Body of pancreas (tissue), 4 donors: ENCODE results near the gene XRN1. TPM values are rescaled to one million over a fixed set of nuclear protein-coding genes. Genes with fewer than 3 reads are reported as not detected.
"Not testable (repeated sequence)": the region's sequence is repeated elsewhere in the genome, so short reads cannot be mapped to it uniquely, and the experiment has no call there.

ENCODE experiments used
- ATAC-seq: fragments of 150-250 bp; one replicate; pipeline ENCODE4 v1.9.1; 2016
- DNase-seq, 4 donors: peaks; one replicate each; pipeline ENCODE4 v3.0.0-alpha.2; 2019
- H3K27ac ChIP-seq, 4 donors: fragments of 200-600 bp; sonication (generic); 1 replicate in 3 of 4; 2 replicates in 1 of 4; pipeline versions ENCODE4 v1.5.1 to v1.6.1; 2016 to 2019; ENCODE audit warnings: mild to moderate bottlenecking in 1 of 4, mixed read lengths in 1 of 4, moderate library complexity in 1 of 4
- H3K27me3 ChIP-seq, 2 donors: fragments of 200-600 bp; sonication (generic); one replicate each; pipeline ENCODE4 v1.6.0; 2016; ENCODE audit warnings: mild to moderate bottlenecking in 1 of 2
- H3K36me3 ChIP-seq, 2 donors: fragments of 200-600 bp; sonication (generic); replicated peaks in 1 of 2; 2 replicates each; pipeline ENCODE4 v1.5.1; 2016; ENCODE audit warnings: low read depth in 2 of 2; ENCODE audit not compliant: insufficient read depth in 1 of 2
- H3K4me1 ChIP-seq: fragments of 200-600 bp; sonication (generic); one replicate; pipeline ENCODE4 v1.6.0; 2016
- H3K4me3 ChIP-seq, 2 donors: fragments of 200-600 bp; sonication (generic); 1 replicate in 1 of 2; 2 replicates in 1 of 2; pipeline ENCODE4 v1.5.1; 2016 to 2019
- H3K9me3 ChIP-seq, 3 donors: fragments of 200-600 bp; sonication (generic); 1 replicate in 2 of 3; 2 replicates in 1 of 3; pipeline ENCODE4 v1.5.1; 2016
- POLR2A ChIP-seq, 3 donors: fragments of 450-650 bp; IDR thresholded peaks; one replicate each; pipeline ENCODE4 v1.6.1; 2016; ENCODE audit warnings: antibody characterized with exemption in 3 of 3, mild to moderate bottlenecking in 2 of 3
- WGBS, 2 donors: methylation state at CpG; one replicate each; pipeline ENCODE4 v1.1.5; 2017; 5-methylcytosine and 5-hydroxymethylcytosine counted together
- intact Hi-C: fragments of 100-400 bp; cut with DNase I; formaldehyde crosslinking; loops from one replicate; pipeline ENCODE4 v1.15.1; 2023
- total RNA-seq, 2 donors: library from RNA; depleted of rRNA; stranded (reverse); fragments of >200 nt; gene quantifications; one replicate each; pipeline ENCODE4 v1.1.0, GENCODE V29; 2016
- TF ChIP-seq, protein P1 (sequence below), 7 experiments: fragments of 450-650 bp in 4 of 7; fragments of 200-600 bp in 3 of 7; sonication (generic) in 3 of 7; IDR thresholded peaks; one replicate each; pipeline ENCODE4 v1.5.1; 2016 to 2019; ENCODE audit warnings: antibody characterized with exemption in 7 of 7

Gene XRN1
- total RNA-seq, 2 donors from 2014 or later, result 20.5 to 37.2 TPM

DNA sequence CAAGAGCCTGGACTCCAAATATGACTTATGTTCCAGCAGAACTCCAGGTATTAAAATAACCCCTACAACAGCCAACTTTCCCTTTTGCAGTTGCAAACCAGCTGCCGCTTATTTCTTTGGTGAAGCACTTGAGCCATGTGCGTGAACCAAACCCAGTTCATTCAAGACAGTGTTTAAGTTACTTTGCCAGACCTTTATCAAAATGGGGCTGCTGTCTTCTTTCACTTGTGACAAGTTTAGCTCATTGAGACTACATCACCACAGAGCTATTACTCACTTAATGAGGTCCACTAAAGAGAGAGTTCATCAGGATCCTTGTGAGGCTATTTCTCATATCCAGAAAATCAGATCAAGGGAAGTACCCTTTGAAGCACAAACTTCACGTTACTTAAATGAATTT lies 2.4 kb upstream of the XRN1 start:
- WGBS, 2 donors, result 89 to 97% methylated on average over 3 of the region's 3 CpGs
- TF ChIP-seq, protein P1, sequence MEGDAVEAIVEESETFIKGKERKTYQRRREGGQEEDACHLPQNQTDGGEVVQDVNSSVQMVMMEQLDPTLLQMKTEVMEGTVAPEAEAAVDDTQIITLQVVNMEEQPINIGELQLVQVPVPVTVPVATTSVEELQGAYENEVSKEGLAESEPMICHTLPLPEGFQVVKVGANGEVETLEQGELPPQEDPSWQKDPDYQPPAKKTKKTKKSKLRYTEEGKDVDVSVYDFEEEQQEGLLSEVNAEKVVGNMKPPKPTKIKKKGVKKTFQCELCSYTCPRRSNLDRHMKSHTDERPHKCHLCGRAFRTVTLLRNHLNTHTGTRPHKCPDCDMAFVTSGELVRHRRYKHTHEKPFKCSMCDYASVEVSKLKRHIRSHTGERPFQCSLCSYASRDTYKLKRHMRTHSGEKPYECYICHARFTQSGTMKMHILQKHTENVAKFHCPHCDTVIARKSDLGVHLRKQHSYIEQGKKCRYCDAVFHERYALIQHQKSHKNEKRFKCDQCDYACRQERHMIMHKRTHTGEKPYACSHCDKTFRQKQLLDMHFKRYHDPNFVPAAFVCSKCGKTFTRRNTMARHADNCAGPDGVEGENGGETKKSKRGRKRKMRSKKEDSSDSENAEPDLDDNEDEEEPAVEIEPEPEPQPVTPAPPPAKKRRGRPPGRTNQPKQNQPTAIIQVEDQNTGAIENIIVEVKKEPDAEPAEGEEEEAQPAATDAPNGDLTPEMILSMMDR (IDR thresholded peaks at IDR 0.05), result no peak
- no peak for TF ChIP-seq POLR2A (IDR thresholded peaks at IDR 0.05)

DNA sequence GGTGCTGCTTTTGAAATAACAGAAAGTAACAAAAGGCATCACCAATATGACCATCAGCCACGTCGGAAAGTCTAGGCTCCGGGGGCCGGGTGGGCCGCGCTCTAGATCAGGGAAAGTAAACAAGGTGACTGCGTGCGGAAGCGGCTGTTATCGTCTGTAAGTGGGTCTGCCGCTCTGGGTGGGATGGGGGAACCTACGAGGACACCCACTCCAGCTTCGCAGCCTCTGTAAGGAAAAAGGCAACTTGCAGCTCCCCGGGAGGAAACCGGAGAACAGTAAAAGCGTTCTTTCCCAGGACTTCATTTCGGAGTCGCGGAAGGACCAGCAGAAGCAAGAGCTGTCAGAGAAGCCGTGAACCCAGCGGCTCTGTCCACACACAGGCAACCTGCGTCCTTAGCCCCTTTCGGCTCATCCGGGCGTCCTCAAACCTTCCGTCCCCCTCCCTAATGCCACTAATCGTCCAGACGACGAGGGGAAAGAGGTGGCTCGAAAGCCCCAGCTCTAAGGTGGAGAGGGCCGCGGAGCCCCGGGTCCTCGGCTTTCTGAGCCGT lies 461 bp downstream of the XRN1 start:
- TF ChIP-seq, protein P1 (IDR thresholded peaks at IDR 0.05), result no peak
- no peak for TF ChIP-seq POLR2A (IDR thresholded peaks at IDR 0.05)
- H3K36me3 ChIP-seq, result peaks cover 0 to 5% of the 10 kb centered on the region in 2 donors
- 0 to 1% methylated on average over 28 to 32 of the region's 35 CpGs for WGBS, 2 donors
- no peaks in the 10 kb centered on the region for H3K9me3 ChIP-seq
- peak overlapping the region; percentile 93 to 98 (median 95) for H3K27ac ChIP-seq
- intact Hi-C loops, result no loop called here
- DNase-seq (peak; percentile 36 to 56 (median 42)), ATAC-seq (peak; percentile 46)
- peaks cover 26% of the 10 kb centered on the region for H3K4me1 ChIP-seq
- peak overlapping the region; percentile 69 to 83 for H3K4me3 ChIP-seq
- H3K27me3 ChIP-seq, result no peaks in the 10 kb centered on the region

More for the DNA sequence above, 2.4 kb upstream of the XRN1 start:
- no peaks in the 10 kb centered on the region for H3K27me3 ChIP-seq
- DNase-seq (no peak), ATAC-seq (no peak)
- H3K4me3 ChIP-seq, result no peak overlapping the region
- peaks cover 0 to 5% of the 10 kb centered on the region in 2 donors for H3K36me3 ChIP-seq
- no peak overlapping the region for H3K27ac ChIP-seq
- H3K9me3 ChIP-seq, result no peaks in the 10 kb centered on the region
- intact Hi-C loops, result no loop called here
- H3K4me1 ChIP-seq, result peaks cover 16% of the 10 kb centered on the region

DNA sequence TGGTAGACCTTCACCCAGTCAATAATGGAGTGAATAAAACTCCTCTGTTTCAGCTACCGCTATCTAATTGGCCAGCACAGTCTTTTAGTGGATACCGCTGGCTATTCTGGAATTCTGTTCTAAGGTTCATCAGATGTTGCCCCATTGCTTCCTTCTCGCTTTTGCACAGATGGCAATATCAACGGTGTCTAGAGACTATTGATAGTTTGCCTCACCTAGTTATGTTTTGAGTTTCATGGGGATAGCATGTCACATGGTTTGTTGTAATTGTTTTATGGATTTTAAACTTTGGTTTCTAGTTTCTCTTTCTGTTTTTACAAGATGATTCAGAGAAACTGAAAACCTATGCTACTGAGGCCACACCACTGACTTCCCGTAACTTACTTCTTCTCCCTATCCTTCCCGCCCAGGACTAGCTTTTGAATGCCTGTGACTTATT lies 2.0 kb downstream of the XRN1 start:
- no peak overlapping the region for H3K27ac ChIP-seq
- no peak for ATAC-seq
- intact Hi-C loops, result no loop called here

DNA sequence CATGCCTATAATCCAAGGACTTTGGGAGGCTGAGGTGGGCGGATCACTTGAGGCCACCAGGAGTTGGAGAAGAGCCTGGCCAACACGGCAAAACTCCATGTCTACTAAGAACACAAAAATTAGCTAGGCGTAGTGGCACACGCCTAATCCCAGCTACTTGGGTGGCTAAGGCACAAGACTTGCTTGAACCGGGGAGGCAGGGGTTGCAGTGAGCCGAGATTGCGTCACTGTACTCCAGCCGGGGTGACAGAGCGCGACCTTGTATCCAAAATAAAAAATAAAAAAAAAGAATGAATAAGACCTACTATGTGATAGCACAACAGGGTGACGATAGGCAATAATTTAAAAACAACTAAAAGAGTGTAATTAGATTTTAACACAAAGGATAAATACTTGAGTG lies 3.5 kb downstream of the XRN1 start:
- DNase-seq (no peak), ATAC-seq (no peak)
- H3K27ac ChIP-seq, result no peak overlapping the region
- peaks cover 45% of the 10 kb centered on the region for H3K4me1 ChIP-seq
- no peak overlapping the region for H3K4me3 ChIP-seq
- TF ChIP-seq, protein P1 (IDR thresholded peaks at IDR 0.05), result no peak
- TF ChIP-seq POLR2A (IDR thresholded peaks at IDR 0.05), result no peak
- no peaks in the 10 kb centered on the region for H3K36me3 ChIP-seq
- no peaks in the 10 kb centered on the region for H3K9me3 ChIP-seq
- intact Hi-C loops, result no loop called here
- H3K27me3 ChIP-seq, result no peaks in the 10 kb centered on the region
- WGBS, 2 donors, result 93% methylated on average over 11 of the region's 11 CpGs

More for the DNA sequence above, 2.0 kb downstream of the XRN1 start:
- DNase-seq, result no peak
- no peak for TF ChIP-seq POLR2A (IDR thresholded peaks at IDR 0.05)
- TF ChIP-seq, protein P1 (IDR thresholded peaks at IDR 0.05), result no peak
- no peaks in the 10 kb centered on the region for H3K27me3 ChIP-seq
- H3K9me3 ChIP-seq, result no peaks in the 10 kb centered on the region
- H3K4me3 ChIP-seq, result no peak overlapping the region
- H3K36me3 ChIP-seq, result no peaks in the 10 kb centered on the region
- H3K4me1 ChIP-seq, result peaks cover 30% of the 10 kb centered on the region
- 73 to 78% methylated on average over 6 of the region's 6 CpGs for WGBS, 2 donors

DNA sequence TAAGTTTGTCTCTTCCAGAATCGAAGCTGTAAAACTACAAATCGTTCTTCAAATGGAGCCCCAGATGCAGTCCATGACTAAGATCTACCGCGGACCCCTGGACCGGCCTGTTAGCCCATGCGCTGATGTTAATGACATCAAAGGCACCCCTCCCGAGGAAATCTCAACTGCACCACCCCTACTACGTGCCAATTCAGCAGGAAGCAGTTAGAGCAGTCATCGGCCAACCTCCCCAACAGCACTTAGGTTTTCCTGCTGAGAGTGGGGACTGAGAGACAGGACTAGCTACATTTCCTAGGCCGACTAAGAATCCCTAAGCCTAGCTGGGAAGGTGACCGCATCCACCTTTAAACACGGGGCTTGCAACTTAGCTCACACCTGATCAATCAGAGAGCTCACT lies 4.8 kb downstream of the XRN1 start:
- DNase-seq, intact Hi-C loops, H3K27me3 ChIP-seq, ATAC-seq, H3K27ac ChIP-seq, H3K9me3 ChIP-seq, H3K4me3 ChIP-seq, H3K36me3 ChIP-seq: not testable (repeated sequence)
- H3K4me1 ChIP-seq, result peaks cover 44% of the 10 kb centered on the region
- 95 to 100% methylated on average over 12 of the region's 12 CpGs for WGBS, 2 donors

DNA sequence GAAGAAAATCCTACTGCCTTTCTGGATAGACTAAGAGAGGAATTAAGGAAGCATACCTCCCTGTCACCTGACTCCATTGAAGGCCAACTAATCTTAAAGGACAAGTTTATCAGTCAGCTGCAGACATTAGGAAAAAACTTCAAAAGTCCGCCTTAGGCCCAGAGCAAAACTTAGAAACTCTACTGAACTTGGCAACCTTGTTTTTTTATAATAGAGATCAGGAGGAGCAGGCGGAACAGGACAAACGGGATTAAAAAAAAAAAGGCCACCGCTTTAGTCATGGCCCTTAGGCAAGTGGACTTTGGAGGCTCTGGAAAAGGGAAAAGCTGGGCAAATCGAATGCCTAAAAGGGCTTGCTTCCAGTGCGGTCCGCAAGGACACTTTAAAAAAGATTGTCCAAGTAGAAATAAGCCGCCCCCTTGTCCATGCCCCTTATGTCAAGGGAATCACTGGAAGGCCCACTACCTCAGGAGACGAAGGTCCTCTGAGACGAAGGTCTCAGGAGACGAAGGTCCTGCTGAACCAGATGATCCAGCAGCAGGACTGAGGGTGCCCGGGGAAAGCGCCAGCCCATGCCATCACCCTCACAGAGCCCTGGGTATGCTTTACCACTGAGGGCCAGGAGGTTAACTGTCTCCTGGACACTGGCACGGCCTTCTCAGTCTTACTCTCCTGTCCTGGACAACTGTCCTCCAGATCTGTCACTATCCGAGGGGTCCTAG lies 8.2 kb downstream of the XRN1 start:
- peak in 1 of 4 donors; percentile 48 for DNase-seq
- H3K36me3 ChIP-seq, ATAC-seq, H3K27me3 ChIP-seq, H3K4me3 ChIP-seq, intact Hi-C loops, H3K9me3 ChIP-seq: not testable (repeated sequence)
- WGBS, 2 donors, result 44 to 53% methylated on average over 15 of the region's 15 CpGs
- H3K4me1 ChIP-seq, result peaks cover 32% of the 10 kb centered on the region
- H3K27ac ChIP-seq, result peak overlapping the region in 3 of 4 donors; percentile 3 to 49 (median 45)

DNA sequence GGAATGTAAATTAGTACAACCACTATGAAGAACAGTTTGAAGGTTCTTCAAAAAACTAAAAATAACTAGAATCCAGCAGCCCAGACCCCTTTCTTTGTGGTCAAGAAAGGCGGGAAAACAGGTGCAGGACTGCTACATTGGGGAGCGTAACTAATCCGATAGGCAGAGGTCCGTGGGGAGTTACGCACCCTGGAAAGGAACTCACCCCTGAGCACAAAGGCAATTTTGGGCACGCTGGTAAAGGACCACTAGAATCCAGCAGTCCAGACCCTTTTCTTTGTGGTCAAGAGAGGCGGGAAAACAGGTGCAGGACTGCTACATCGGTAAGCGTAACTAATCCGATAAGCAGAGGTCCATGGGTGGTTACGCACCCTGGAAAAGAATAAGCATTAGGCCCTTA lies 9.7 kb downstream of the XRN1 start:
- ATAC-seq, H3K4me3 ChIP-seq, H3K36me3 ChIP-seq, H3K27ac ChIP-seq, H3K9me3 ChIP-seq, H3K27me3 ChIP-seq, DNase-seq, intact Hi-C loops: not testable (repeated sequence)
- H3K4me1 ChIP-seq, result peaks cover 32% of the 10 kb centered on the region
- WGBS, 2 donors, result 96% methylated on average over 11 of the region's 11 CpGs
